MCF 10A (cell line): Measurements from ENCODE around the gene SHOX. TPM values are rescaled to one million over a fixed set of nuclear protein-coding genes. Genes with fewer than 3 reads are reported as not detected.
A peak's percentile ranks its signal among the peaks of the same experiment; 100 is the strongest.

Experiments
- BruUV-seq: library from RNA; stranded (reverse); fragments of 400-500 nt; replicated peaks from 2 replicates; lab custom pipeline; 2021; lab: Mats Ljungman, UMichigan
- CTCF ChIA-PET: fragments of 300-600 bp; sonication (Branson Sonifier 250); formaldehyde crosslinking; extraction: SDS; loops from one replicate; lab custom pipeline; 2021; ENCODE audit warnings: antibody characterized with exemption, inconsistent platforms; lab: Yijun Ruan, JAX
- POLR2A ChIA-PET: fragments of 300-600, 350-650 bp; sonication (Branson Sonifier 250); formaldehyde crosslinking; extraction: SDS; loops from one replicate; lab custom pipeline; 2020; ENCODE audit warnings: antibody characterized with exemption, inconsistent platforms; lab: Yijun Ruan, JAX
- DNase-seq: peaks from one replicate; pipeline ENCODE4 v3.0.0-alpha.2; 2018; ENCODE audit not compliant: unreplicated experiment
- H3K27ac Mint-ChIP-seq: one replicate; pipeline ENCODE4 v1.8.0; 2022; ENCODE audit warnings: mild to moderate bottlenecking, low read depth, mixed read lengths; ENCODE audit not compliant: unreplicated experiment
- H3K27me3 Mint-ChIP-seq: one replicate; pipeline ENCODE4 v1.8.0; 2022; ENCODE audit warnings: mixed read lengths; ENCODE audit not compliant: insufficient read depth, unreplicated experiment
- H3K36me3 Mint-ChIP-seq: one replicate; pipeline ENCODE4 v1.8.0; 2022; ENCODE audit warnings: mild to moderate bottlenecking, moderate library complexity, mixed read lengths; ENCODE audit not compliant: insufficient read depth, unreplicated experiment
- H3K4me1 Mint-ChIP-seq: one replicate; pipeline ENCODE4 v1.8.0; 2022; ENCODE audit warnings: mixed read lengths; ENCODE audit not compliant: insufficient read depth, unreplicated experiment
- H3K4me3 Mint-ChIP-seq: one replicate; pipeline ENCODE4 v1.8.0; 2022; ENCODE audit warnings: mild to moderate bottlenecking, moderate library complexity, mixed read lengths; ENCODE audit not compliant: unreplicated experiment
- H3K9me3 Mint-ChIP-seq: one replicate; pipeline ENCODE4 v1.8.0; 2022; ENCODE audit warnings: mixed read lengths; ENCODE audit not compliant: unreplicated experiment
- intact Hi-C: fragments of 100-400 bp; cut with micrococcal nuclease; formaldehyde crosslinking; loops from 2 replicates; pipeline ENCODE4 v1.14.1; 2022
- total RNA-seq: library from RNA; stranded (reverse); gene quantifications from 2 replicates; pipeline ENCODE4 v1.2.3, GENCODE V29; 2022
- TF ChIP-seq, protein P1 (sequence below): fragments of 200-600 bp; IDR thresholded peaks from one replicate; pipeline ENCODE4 v1.8.0; 2022; ENCODE audit warnings: antibody characterized with exemption, mild to moderate bottlenecking; ENCODE audit not compliant: unreplicated experiment

The SHOX gene
- total RNA-seq, 1 experiment from 2014 or later: not detected

DNA sequence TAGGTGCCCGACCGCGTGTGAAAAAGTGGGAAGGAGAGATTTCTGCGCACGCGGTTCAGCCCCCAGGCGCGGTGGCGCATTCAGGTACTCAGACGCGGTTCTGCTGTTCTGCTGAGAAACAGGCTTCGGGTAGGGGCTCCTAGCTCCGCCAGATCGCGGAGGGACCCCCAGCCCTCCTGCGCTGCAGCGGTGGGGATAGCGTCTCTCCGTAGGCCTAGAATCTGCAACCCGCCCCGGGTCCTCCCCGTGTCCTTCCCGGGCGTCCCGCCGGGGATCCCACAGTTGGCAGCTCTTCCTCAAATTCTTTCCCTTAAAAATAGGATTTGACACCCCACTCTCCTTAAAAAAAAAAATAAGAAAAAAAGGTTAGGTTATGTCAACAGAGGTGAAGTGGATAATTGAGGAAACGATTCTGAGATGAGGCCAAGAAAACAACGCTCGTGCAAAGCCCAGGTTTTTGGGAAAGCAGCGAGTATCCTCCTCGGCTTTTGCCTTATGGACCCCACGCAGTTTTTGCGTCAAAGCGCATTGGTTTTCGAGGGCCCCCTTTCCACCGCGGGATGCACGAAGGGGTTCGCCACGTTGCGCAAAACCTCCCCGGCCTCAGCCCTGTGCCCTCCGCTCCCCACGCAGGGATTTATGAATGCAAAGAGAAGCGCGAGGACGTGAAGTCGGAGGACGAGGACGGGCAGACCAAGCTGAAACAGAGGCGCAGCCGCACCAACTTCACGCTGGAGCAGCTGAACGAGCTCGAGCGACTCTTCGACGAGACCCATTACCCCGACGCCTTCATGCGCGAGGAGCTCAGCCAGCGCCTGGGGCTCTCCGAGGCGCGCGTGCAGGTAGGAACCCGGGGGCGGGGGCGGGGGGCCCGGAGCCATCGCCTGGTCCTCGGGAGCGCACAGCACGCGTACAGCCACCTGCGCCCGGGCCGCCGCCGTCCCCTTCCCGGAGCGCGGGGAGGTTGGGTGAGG, 3.7 kb downstream of the SHOX start:
- CTCF ChIA-PET: no interaction called here
- no peak for DNase-seq
- Mint-ChIP-seq H3K27me3 (peaks cover 4% of the 10 kb centered on the region), H3K4me3 (no peak overlapping the region), H3K27ac (no peak overlapping the region), H3K4me1 (no peaks in the 10 kb centered on the region), H3K9me3 (peaks cover 5% of the 10 kb centered on the region), H3K36me3 (peaks cover 4% of the 10 kb centered on the region)
- POLR2A ChIA-PET: no interaction called here
- intact Hi-C loops: no loop called here
- TF ChIP-seq, protein P1, sequence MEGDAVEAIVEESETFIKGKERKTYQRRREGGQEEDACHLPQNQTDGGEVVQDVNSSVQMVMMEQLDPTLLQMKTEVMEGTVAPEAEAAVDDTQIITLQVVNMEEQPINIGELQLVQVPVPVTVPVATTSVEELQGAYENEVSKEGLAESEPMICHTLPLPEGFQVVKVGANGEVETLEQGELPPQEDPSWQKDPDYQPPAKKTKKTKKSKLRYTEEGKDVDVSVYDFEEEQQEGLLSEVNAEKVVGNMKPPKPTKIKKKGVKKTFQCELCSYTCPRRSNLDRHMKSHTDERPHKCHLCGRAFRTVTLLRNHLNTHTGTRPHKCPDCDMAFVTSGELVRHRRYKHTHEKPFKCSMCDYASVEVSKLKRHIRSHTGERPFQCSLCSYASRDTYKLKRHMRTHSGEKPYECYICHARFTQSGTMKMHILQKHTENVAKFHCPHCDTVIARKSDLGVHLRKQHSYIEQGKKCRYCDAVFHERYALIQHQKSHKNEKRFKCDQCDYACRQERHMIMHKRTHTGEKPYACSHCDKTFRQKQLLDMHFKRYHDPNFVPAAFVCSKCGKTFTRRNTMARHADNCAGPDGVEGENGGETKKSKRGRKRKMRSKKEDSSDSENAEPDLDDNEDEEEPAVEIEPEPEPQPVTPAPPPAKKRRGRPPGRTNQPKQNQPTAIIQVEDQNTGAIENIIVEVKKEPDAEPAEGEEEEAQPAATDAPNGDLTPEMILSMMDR: no peak
- no TSS peak for BruUV-seq

DNA sequence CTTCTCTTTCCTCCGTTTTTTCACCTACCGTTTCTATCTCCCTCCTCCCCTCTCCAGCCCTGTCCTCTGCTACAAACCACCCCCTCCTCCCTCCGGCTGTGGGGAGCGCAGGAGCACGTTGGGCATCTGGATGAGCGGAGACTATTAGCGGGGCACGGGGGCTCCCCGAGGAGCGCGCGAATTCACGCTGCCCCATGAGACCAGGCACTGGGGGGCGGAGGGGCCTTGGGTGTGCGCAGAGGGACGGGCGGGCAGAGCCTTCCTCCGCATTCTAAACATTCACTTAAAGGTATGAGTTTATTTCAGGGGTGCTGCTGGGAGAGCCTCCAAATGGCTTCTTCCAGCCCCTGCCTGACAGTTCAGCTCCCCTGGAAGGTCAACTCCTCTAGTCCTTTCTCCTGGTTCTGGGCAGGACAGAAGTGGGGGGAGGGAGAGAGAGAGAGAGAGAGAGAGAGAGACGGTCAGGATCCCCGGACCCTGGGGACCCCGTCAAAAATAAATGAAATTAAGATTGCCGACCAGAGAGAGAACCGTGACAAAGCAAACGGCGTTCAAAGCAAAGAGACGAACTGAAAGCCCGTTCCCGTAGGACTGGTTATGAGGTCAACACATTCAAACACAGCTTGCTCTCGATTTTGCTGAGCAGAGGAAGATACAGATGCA, 5.0 kb downstream of the SHOX start:
- Mint-ChIP-seq H3K4me3 (peak overlapping the region; percentile 55), H3K27ac (no peak overlapping the region), H3K4me1 (no peaks in the 10 kb centered on the region), H3K36me3 (no peaks in the 10 kb centered on the region), H3K27me3 (no peaks in the 10 kb centered on the region), H3K9me3 (no peaks in the 10 kb centered on the region)
- ChIA-PET POLR2A (no interaction called here), CTCF (no interaction called here)
- intact Hi-C loops: no loop called here
- no peak for DNase-seq
- TF ChIP-seq, protein P1: no peak
- BruUV-seq: no TSS peak

DNA sequence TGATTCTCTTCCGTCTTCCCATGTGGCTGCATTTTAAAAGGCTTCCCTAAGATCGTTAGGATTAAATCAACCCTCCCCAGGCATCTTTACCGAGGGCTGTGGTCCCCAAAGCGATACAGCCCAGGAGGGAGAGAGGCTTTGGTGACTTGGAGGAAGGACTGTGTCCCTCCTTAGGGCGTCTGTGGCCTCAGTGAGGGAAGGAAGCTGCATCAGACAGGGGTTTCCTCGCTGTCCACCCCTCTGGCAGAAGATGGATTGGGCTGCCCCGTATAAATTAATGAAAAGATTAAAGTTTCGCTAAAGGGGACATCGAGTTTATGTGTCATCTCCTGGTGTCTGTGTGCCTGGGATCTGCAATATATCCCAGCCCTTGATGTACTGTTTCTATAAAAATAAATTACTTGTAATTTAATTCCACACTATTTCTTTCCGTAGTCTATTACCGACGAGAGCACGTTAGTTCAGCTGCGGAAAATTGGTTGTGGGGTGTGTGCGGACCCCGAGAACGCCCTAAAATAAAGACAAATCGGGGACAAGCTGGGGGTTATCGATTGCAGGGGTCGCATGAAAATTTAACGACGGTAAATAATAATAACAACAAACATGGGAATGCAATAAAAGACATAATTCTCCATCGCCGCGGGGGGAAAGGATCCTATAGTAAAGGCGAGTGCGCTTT, 6.5 kb downstream of the SHOX start:
- Mint-ChIP-seq H3K27me3 (no peaks in the 10 kb centered on the region), H3K9me3 (no peaks in the 10 kb centered on the region), H3K27ac (no peak overlapping the region), H3K4me1 (no peaks in the 10 kb centered on the region), H3K36me3 (no peaks in the 10 kb centered on the region), H3K4me3 (no peak overlapping the region)
- intact Hi-C loops: no loop called here
- TF ChIP-seq, protein P1: no peak
- CTCF ChIA-PET: no interaction called here
- no peak for DNase-seq
- BruUV-seq: no TSS peak
- POLR2A ChIA-PET: no interaction called here
